Neutrophil (primary cell): ENCODE data around the gene SAMSN1.

Experiments
- H3K27ac ChIP-seq: fragments of 200-600 bp; sonication (generic); 2 replicates; pipeline ENCODE4 v1.5.1; 2016; ENCODE audit warnings: mild to moderate bottlenecking, moderate library complexity
- H3K27me3 ChIP-seq: fragments of 200-600 bp; sonication (generic); 2 replicates; pipeline ENCODE4 v1.6.0; 2016; ENCODE audit warnings: mild to moderate bottlenecking
- H3K36me3 ChIP-seq: fragments of 200-600 bp; sonication (generic); 2 replicates; pipeline ENCODE4 v1.5.1; 2017
- H3K4me1 ChIP-seq, 2 experiments: fragments of 200-600 bp in 1 of 2; sonication (generic) in 1 of 2; 1 replicate in 1 of 2; 2 replicates in 1 of 2; pipeline versions ENCODE4 v1.5.1 to v1.6.1; 2013 to 2016; ENCODE audit warnings: low read depth in 1 of 2, low read length in 1 of 2, mild to moderate bottlenecking in 1 of 2, moderate library complexity in 1 of 2; ENCODE audit not compliant: control insufficient read depth in 1 of 2, insufficient read depth in 1 of 2
- H3K4me3 ChIP-seq, 2 experiments: fragments of 200-600 bp in 1 of 2; sonication (generic) in 1 of 2; 1 replicate in 1 of 2; 2 replicates in 1 of 2; pipeline ENCODE4 v1.5.1; 2013 to 2016; ENCODE audit warnings: low read depth in 1 of 2, low read length in 1 of 2, mild to moderate bottlenecking in 1 of 2, moderate library complexity in 1 of 2
- H3K9me3 ChIP-seq: fragments of 200-600 bp; sonication (generic); 2 replicates; pipeline ENCODE4 v1.5.1; 2016
- TF ChIP-seq, protein P1 (sequence below): fragments of 200-600 bp; sonication (generic); IDR thresholded peaks from 2 replicates; pipeline ENCODE4 v1.5.1; 2016; ENCODE audit warnings: antibody characterized with exemption

Gene SAMSN1

GRCh38 chr21:14535702-14536101 lies 10.4 kb downstream of the SAMSN1 start:
- H3K4me1 ChIP-seq, result peaks cover 64 to 72% of the 10 kb centered on the region in 2 experiments
- H3K4me3 ChIP-seq, result no peak overlapping the region
- H3K36me3 ChIP-seq, result no peaks in the 10 kb centered on the region
- H3K27me3 ChIP-seq, result no peaks in the 10 kb centered on the region
- H3K9me3 ChIP-seq, result no peaks in the 10 kb centered on the region
- peak overlapping the region; percentile 54 for H3K27ac ChIP-seq
- TF ChIP-seq, protein P1, sequence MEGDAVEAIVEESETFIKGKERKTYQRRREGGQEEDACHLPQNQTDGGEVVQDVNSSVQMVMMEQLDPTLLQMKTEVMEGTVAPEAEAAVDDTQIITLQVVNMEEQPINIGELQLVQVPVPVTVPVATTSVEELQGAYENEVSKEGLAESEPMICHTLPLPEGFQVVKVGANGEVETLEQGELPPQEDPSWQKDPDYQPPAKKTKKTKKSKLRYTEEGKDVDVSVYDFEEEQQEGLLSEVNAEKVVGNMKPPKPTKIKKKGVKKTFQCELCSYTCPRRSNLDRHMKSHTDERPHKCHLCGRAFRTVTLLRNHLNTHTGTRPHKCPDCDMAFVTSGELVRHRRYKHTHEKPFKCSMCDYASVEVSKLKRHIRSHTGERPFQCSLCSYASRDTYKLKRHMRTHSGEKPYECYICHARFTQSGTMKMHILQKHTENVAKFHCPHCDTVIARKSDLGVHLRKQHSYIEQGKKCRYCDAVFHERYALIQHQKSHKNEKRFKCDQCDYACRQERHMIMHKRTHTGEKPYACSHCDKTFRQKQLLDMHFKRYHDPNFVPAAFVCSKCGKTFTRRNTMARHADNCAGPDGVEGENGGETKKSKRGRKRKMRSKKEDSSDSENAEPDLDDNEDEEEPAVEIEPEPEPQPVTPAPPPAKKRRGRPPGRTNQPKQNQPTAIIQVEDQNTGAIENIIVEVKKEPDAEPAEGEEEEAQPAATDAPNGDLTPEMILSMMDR, result no peak

DNA sequence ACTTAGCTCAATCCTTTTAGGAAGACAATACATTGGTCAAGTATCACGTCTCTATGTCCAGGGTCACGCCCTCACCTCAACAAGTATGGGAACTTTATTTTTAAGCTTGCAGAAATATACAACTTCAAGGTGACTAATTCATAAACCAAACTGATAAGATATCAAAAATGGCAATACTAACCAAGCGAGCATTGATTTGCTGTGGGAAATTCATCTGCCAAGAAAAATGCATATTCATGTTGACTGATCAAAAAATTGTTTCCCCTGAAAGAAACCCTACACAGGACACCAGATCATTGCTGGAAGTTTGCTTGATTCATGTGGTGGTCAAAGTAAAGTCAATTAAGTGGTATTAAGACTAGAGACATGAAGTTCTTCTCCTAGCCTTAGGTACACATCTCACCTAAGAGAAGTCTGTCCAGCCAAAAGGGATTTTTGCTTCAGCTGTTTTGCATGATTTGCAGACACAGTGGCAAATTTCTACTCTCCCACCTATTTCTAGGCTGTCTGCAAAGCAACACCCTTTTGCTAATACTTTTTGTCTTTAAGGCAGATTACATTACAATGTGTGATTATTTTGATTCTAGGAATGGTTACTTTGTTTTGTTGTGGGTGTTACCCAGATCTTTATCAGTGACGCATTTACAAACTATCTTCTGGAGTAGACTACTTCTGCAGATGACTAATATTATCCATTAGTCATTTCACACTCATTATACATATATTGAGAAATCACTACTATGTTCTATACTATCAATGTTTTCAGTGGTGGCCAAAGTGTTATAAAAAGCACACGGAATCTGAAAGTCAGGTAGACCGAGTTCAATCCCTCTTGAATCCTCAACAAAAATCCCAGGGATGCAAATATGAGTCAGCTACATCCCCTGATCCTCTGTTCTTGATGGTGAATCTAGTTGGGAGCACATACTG lies 12.4 kb downstream of the SAMSN1 start:
- H3K4me3 ChIP-seq, result no peak overlapping the region
- peak overlapping the region; percentile 54 for H3K27ac ChIP-seq
- TF ChIP-seq, protein P1, result no peak
- H3K9me3 ChIP-seq, result no peaks in the 10 kb centered on the region
- H3K4me1 ChIP-seq, result peaks cover 62 to 72% of the 10 kb centered on the region in 2 experiments
- no peaks in the 10 kb centered on the region for H3K27me3 ChIP-seq
- no peaks in the 10 kb centered on the region for H3K36me3 ChIP-seq

GRCh38 chr21:14531757-14532316 lies 14.3 kb downstream of the SAMSN1 start:
- Histone ChIP-seq H3K27me3 (no peaks in the 10 kb centered on the region), H3K9me3 (no peaks in the 10 kb centered on the region), H3K36me3 (no peaks in the 10 kb centered on the region), H3K27ac (peak overlapping the region; percentile 45), H3K4me1 (peaks cover 63 to 78% of the 10 kb centered on the region in 2 experiments), H3K4me3 (no peak overlapping the region)
- TF ChIP-seq, protein P1, result no peak

DNA sequence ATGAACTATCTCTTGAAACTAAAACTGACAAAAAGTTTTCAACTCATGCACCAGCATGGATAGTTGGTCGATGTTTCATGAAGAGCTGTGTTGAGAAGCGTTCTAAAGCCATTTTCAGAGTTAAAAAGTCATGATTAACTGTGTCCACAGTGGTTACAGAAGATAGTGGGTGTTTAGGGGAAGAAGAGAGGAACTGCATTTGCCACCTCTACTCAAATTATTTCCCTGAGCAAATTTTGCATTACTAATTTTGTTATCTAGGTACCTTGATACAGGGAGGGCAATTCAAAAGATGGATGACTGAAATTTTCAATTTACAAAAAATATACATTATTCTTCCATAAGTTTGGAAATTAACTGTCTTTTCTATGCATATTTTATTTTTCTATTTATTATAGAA lies 15.5 kb downstream of the SAMSN1 start:
- no peak overlapping the region for H3K4me3 ChIP-seq
- H3K36me3 ChIP-seq, result no peaks in the 10 kb centered on the region
- TF ChIP-seq, protein P1, result no peak
- H3K27ac ChIP-seq, result peak overlapping the region; percentile 11
- H3K27me3 ChIP-seq, result no peaks in the 10 kb centered on the region
- H3K9me3 ChIP-seq, result no peaks in the 10 kb centered on the region
- H3K4me1 ChIP-seq, result peaks cover 65 to 85% of the 10 kb centered on the region in 2 experiments

- H3K4me3 ChIP-seq, result no peak overlapping the region
- H3K27ac ChIP-seq, result peak overlapping the region; percentile 66
- no peaks in the 10 kb centered on the region for H3K9me3 ChIP-seq
- TF ChIP-seq, protein P1, result no peak
- no peaks in the 10 kb centered on the region for H3K27me3 ChIP-seq
- peaks cover 68 to 87% of the 10 kb centered on the region in 2 experiments for H3K4me1 ChIP-seq
- no peaks in the 10 kb centered on the region for H3K36me3 ChIP-seq
These were observed 17.3 kb downstream of the SAMSN1 start for GRCh38 chr21:14528815-14529214.
